HG03469 (cell line): ENCODE measurements around the gene MYOD1.

Source experiments
- ATAC-seq: cut with Tn5 transposase; IDR thresholded peaks from one replicate; pipeline ENCODE4 v1.9.1; 2021; ENCODE audit warnings: mild to moderate bottlenecking, moderate library complexity, moderate number of reproducible peaks; ENCODE audit not compliant: unreplicated experiment

Gene MYOD1

GRCh38 chr11:17700991-17701390 is 18.4 kb upstream of the MYOD1 start:
- no peak for ATAC-seq

GRCh38 chr11:17702876-17703275 is 16.5 kb upstream of the MYOD1 start:
- ATAC-seq = no peak

- ATAC-seq = peak; percentile 64
Measured at GRCh38 chr11:17703951-17704350, 15.4 kb upstream of the MYOD1 start.

- no peak for ATAC-seq
Measured at GRCh38 chr11:17707830-17708229, 11.5 kb upstream of the MYOD1 start.

- ATAC-seq = no peak
Measured at GRCh38 chr11:17711836-17712235, 7.5 kb upstream of the MYOD1 start.

- no peak for ATAC-seq
Measured at GRCh38 chr11:17713851-17714250, 5.5 kb upstream of the MYOD1 start.

GRCh38 chr11:17714356-17714854 is 5.0 kb upstream of the MYOD1 start:
- ATAC-seq = no peak

GRCh38 chr11:17714870-17715269 is 4.5 kb upstream of the MYOD1 start:
- ATAC-seq = no peak

- no peak for ATAC-seq
Measured at GRCh38 chr11:17716807-17717206, 2.6 kb upstream of the MYOD1 start.

GRCh38 chr11:17718015-17718414 is 1.4 kb upstream of the MYOD1 start:
- no peak for ATAC-seq

GRCh38 chr11:17718510-17718962 is 835 bp upstream of the MYOD1 start:
- ATAC-seq = no peak

GRCh38 chr11:17719938-17720795 is 796 bp downstream of the MYOD1 start:
- no peak for ATAC-seq

- ATAC-seq = no peak
Measured at GRCh38 chr11:17720796-17721171, 1.4 kb downstream of the MYOD1 start.

GRCh38 chr11:17721242-17721999 is 2.0 kb downstream of the MYOD1 start:
- ATAC-seq = no peak

- no peak for ATAC-seq
Measured at GRCh38 chr11:17722000-17722643, 2.8 kb downstream of the MYOD1 start.

GRCh38 chr11:17724020-17724908 is 4.9 kb downstream of the MYOD1 start:
- ATAC-seq = no peak

- no peak for ATAC-seq
Measured at GRCh38 chr11:17725174-17725573, 5.8 kb downstream of the MYOD1 start.

GRCh38 chr11:17730137-17730536 is 10.8 kb downstream of the MYOD1 start:
- ATAC-seq = no peak

- ATAC-seq = peak; percentile 86
Measured at GRCh38 chr11:17730608-17731462, 11.5 kb downstream of the MYOD1 start.
